Stimulated activated CD4-positive, alpha-beta T cell treated with anti-CD3 and anti-CD28 coated beads, TNF-alpha, amount 100 ng/mL, for 1 hour (primary cell): ENCODE results near the gene HDAC5.

Experiments
- DNase-seq, 3 donors: peaks; one replicate each; pipeline ENCODE4 v3.0.0-alpha.2; 2020; ENCODE audit warnings: low read depth in 3 of 3, low spot score in 1 of 3

Gene HDAC5

GRCh38 chr17:44091200-44091997, 32.0 kb downstream of the HDAC5 start:
- DNase-seq: no peak

GRCh38 chr17:44088254-44088653, 35.2 kb downstream of the HDAC5 start:
- no peak for DNase-seq

- no peak for DNase-seq
Observed at GRCh38 chr17:44087319-44087718, 36.1 kb downstream of the HDAC5 start.

GRCh38 chr17:44086364-44087311, 36.8 kb downstream of the HDAC5 start:
- DNase-seq: peak in 2 of 3 donors; percentile 33 to 49

- DNase-seq: no peak
Observed at GRCh38 chr17:44085908-44086307, 37.5 kb downstream of the HDAC5 start.

- no peak for DNase-seq
Observed at GRCh38 chr17:44084921-44085320, 38.5 kb downstream of the HDAC5 start.

GRCh38 chr17:44084131-44084538, 39.3 kb downstream of the HDAC5 start:
- peak in 1 of 3 donors; percentile 18 for DNase-seq

- DNase-seq: no peak
Observed at GRCh38 chr17:44083250-44083849, 40.1 kb downstream of the HDAC5 start.

- DNase-seq: no peak
Observed at GRCh38 chr17:44082256-44082927, 41.0 kb downstream of the HDAC5 start.

- no peak for DNase-seq
Observed at GRCh38 chr17:44081681-44082080, 41.8 kb downstream of the HDAC5 start.

GRCh38 chr17:44079877-44080821, 43.3 kb downstream of the HDAC5 start:
- DNase-seq: no peak

GRCh38 chr17:44078412-44078811, 45.0 kb downstream of the HDAC5 start:
- no peak for DNase-seq

- DNase-seq: no peak
Observed at GRCh38 chr17:44077595-44077909, 45.9 kb downstream of the HDAC5 start.

- DNase-seq: no peak
Observed at GRCh38 chr17:44076716-44077594, 46.5 kb downstream of the HDAC5 start.

GRCh38 chr17:44075598-44076293, 47.7 kb downstream of the HDAC5 start:
- no peak for DNase-seq

- no peak for DNase-seq
Observed at GRCh38 chr17:44074911-44075285, 48.5 kb downstream of the HDAC5 start.

GRCh38 chr17:44074231-44074910, 49.1 kb downstream of the HDAC5 start:
- no peak for DNase-seq

- no peak for DNase-seq
Observed at GRCh38 chr17:44071772-44072171, 51.7 kb downstream of the HDAC5 start.
